GM23338 (cell line): Measurements from ENCODE around the gene CPNE4. TPM values are rescaled to one million over a fixed set of nuclear protein-coding genes. Genes with fewer than 3 reads are reported as not detected.

Source experiments
- ATAC-seq: fragments of 200-7000 bp; cut with Tn5 transposase; 3 replicates; pipeline ENCODE4 v1.9.1; 2020
- DNase-seq: peaks from one replicate; pipeline ENCODE4 v3.0.0-alpha.2; 2015; ENCODE audit warnings: low spot score
- H2AFZ ChIP-seq: fragments of 200-600 bp; sonication (generic); 2 replicates; pipeline ENCODE4 v1.8.0; 2016; ENCODE audit warnings: antibody characterized with exemption, mild to moderate bottlenecking, moderate library complexity
- H3F3A ChIP-seq: fragments of 200-600 bp; sonication (generic); replicated peaks from 2 replicates; pipeline ENCODE4 v1.8.0; 2017; ENCODE audit warnings: antibody characterized with exemption, mixed run types, low read depth
- H3K27ac ChIP-seq: fragments of 200-600 bp; sonication (generic); 2 replicates; pipeline ENCODE4 v1.6.1; 2016; ENCODE audit warnings: low read depth
- H3K27me3 ChIP-seq: fragments of 200-600 bp; sonication (generic); 2 replicates; pipeline ENCODE4 v1.8.0; 2016; ENCODE audit warnings: mild to moderate bottlenecking, mixed run types, moderate library complexity; ENCODE audit not compliant: insufficient read depth
- H3K36me3 ChIP-seq: fragments of 200-600 bp; sonication (generic); 2 replicates; pipeline ENCODE4 v1.8.0; 2016; ENCODE audit warnings: mild to moderate bottlenecking; ENCODE audit not compliant: insufficient read depth
- H3K4me1 ChIP-seq: fragments of 200-600 bp; sonication (generic); 2 replicates; pipeline ENCODE4 v1.8.0; 2016; ENCODE audit warnings: mild to moderate bottlenecking, moderate library complexity; ENCODE audit not compliant: insufficient read depth
- H3K4me2 ChIP-seq: fragments of 200-600 bp; sonication (generic); 2 replicates; pipeline ENCODE4 v1.7.1; 2017; ENCODE audit warnings: mixed run types
- H3K4me3 ChIP-seq: fragments of 200-600 bp; sonication (generic); 2 replicates; pipeline ENCODE4 v1.6.1; 2016; ENCODE audit warnings: mixed run types
- H3K79me2 ChIP-seq: fragments of 200-600 bp; sonication (generic); replicated peaks from 2 replicates; pipeline ENCODE4 v1.8.0; 2017; ENCODE audit warnings: mild to moderate bottlenecking; ENCODE audit not compliant: insufficient read depth
- H3K9me2 ChIP-seq: fragments of 200-600 bp; sonication (generic); 2 replicates; pipeline ENCODE4 v1.8.0; 2017; ENCODE audit not compliant: insufficient read depth
- H4K20me1 ChIP-seq: fragments of 200-600 bp; sonication (generic); replicated peaks from 2 replicates; pipeline ENCODE4 v1.8.0; 2017; ENCODE audit warnings: mild to moderate bottlenecking; ENCODE audit not compliant: insufficient read depth
- H3K27ac Mint-ChIP-seq: 2 replicates; pipeline ENCODE4 v1.8.0; 2020; ENCODE audit warnings: inconsistent platforms, mild to moderate bottlenecking, moderate library complexity, mixed read lengths
- H3K27me3 Mint-ChIP-seq: 3 replicates; pipeline ENCODE4 v1.8.0; 2022; ENCODE audit warnings: low read depth, mild to moderate bottlenecking, moderate library complexity, mixed read lengths, inconsistent platforms; ENCODE audit not compliant: insufficient read depth, poor library complexity
- H3K36me3 Mint-ChIP-seq: 3 replicates; pipeline ENCODE4 v1.8.0; 2021; ENCODE audit warnings: low read depth, mild to moderate bottlenecking, inconsistent platforms, moderate library complexity, mixed read lengths
- H3K4me1 Mint-ChIP-seq: 3 replicates; pipeline ENCODE4 v1.8.0; 2020; ENCODE audit warnings: mild to moderate bottlenecking, inconsistent platforms, mixed read lengths
- H3K4me3 Mint-ChIP-seq: 3 replicates; pipeline ENCODE4 v1.8.0; 2021; ENCODE audit warnings: moderate library complexity, mild to moderate bottlenecking, inconsistent platforms, mixed read lengths
- H3K9me3 Mint-ChIP-seq: 3 replicates; pipeline ENCODE4 v1.8.0; 2020; ENCODE audit warnings: moderate library complexity, mild to moderate bottlenecking, inconsistent platforms, mixed read lengths
- CREB1 ChIP-seq: fragments of 250-450 bp; sonication (Bioruptor Pico); IDR thresholded peaks from 2 replicates; pipeline ENCODE4 v1.5.0; 2020; ENCODE audit warnings: low read depth, mild to moderate bottlenecking, moderate library complexity
- CTCF ChIP-seq, 2 experiments: fragments of 200-600 bp in 1 of 2; sonication (generic) in 1 of 2; conservative IDR thresholded peaks; 2 replicates each; pipeline versions ENCODE4 v1.5.1 to v1.6.1; 2016 to 2017; ENCODE audit warnings: antibody characterized with exemption in 2 of 2, low read depth in 2 of 2, mild to moderate bottlenecking in 2 of 2, moderate library complexity in 1 of 2
- EZH2 ChIP-seq: fragments of 200-600 bp; sonication (generic); IDR thresholded peaks from one replicate; pipeline ENCODE4 v1.8.0; 2017; ENCODE audit warnings: antibody characterized with exemption, mild to moderate bottlenecking, low read depth; ENCODE audit not compliant: unreplicated experiment
- EZH2phosphoT487 ChIP-seq: fragments of 200-600 bp; sonication (generic); IDR thresholded peaks from one replicate; pipeline ENCODE4 v1.8.1; 2018; ENCODE audit warnings: antibody characterized with exemption; ENCODE audit not compliant: unreplicated experiment
- JUNB ChIP-seq: IDR thresholded peaks from one replicate; pipeline ENCODE4 v1.6.1; 2016; ENCODE audit warnings: antibody characterized with exemption; ENCODE audit not compliant: unreplicated experiment
- NANOG ChIP-seq: IDR thresholded peaks from 2 replicates; pipeline ENCODE4 v1.6.1; 2016; ENCODE audit warnings: antibody characterized with exemption, borderline replicate concordance
- POLR2AphosphoS5 ChIP-seq: IDR thresholded peaks from 2 replicates; pipeline ENCODE4 v1.6.1; 2016; ENCODE audit warnings: antibody characterized with exemption, low read depth
- STAT1 ChIP-seq: IDR thresholded peaks from one replicate; pipeline ENCODE4 v1.6.1; 2016; ENCODE audit warnings: antibody characterized with exemption; ENCODE audit not compliant: unreplicated experiment
- ZNF114 ChIP-seq: fragments of 250-450 bp; sonication (Bioruptor Pico); IDR thresholded peaks from 2 replicates; pipeline ENCODE4 v1.5.0; 2020; ENCODE audit warnings: mild to moderate bottlenecking, moderate library complexity
- ZNF331 ChIP-seq: fragments of 250-450 bp; sonication (Bioruptor Pico); IDR thresholded peaks from 2 replicates; pipeline ENCODE4 v1.5.0; 2020; ENCODE audit warnings: low read depth, mild to moderate bottlenecking, moderate library complexity
- polyA plus RNA-seq: library from polyadenylated mRNA; unstranded; fragments of >200 nt; fragmentation: Nextera tagmentation; extraction: Ambion mirVana; gene quantifications from 2 replicates; pipeline ENCODE4 v1.2.1, GENCODE V29; 2016
- total RNA-seq: library from RNA; depleted of rRNA; stranded (reverse); fragments of >200 nt; shearing (Covaris generic); gene quantifications from 2 replicates; pipeline ENCODE4 v1.2.3, GENCODE V29; 2014
- TF ChIP-seq, protein P1 (sequence below): IDR thresholded peaks from 2 replicates; pipeline ENCODE4 v1.6.1; 2016; ENCODE audit warnings: antibody characterized with exemption
- TF ChIP-seq, protein P2 (sequence below): fragments of 250-450 bp; sonication (Bioruptor Pico); IDR thresholded peaks from 2 replicates; pipeline ENCODE4 v1.5.0; 2020; ENCODE audit warnings: mild to moderate bottlenecking, moderate library complexity
- TF ChIP-seq, protein P3 (sequence below): IDR thresholded peaks from one replicate; pipeline ENCODE4 v1.6.1; 2018; ENCODE audit warnings: antibody characterized with exemption; ENCODE audit not compliant: unreplicated experiment

The CPNE4 gene
- total and polyA plus RNA-seq, 2 experiments from 2014 or later, result 2.0 to 6.5 TPM

DNA sequence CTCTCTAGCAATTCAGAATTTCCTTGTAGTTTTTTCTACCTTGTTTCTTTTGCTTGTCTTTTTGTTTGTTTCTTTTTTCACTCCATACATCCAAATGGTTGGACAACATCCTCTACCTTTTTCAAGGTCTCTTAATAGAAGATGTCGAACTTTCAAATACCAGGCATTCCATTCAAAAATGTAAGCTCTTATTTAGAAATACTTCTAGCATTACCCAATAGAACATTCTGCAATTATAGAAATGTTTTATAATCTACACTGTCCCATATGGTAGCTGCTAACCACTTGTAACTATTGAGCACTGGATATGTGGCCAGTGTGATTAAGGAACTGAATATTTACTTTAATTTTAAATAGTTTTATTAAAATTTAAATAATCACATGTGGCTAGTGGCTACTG, 335.8 kb downstream of the CPNE4 start:
- no peaks in the 10 kb centered on the region for H3K9me3 Mint-ChIP-seq

More for the DNA sequence above, 335.8 kb downstream of the CPNE4 start:
- Histone ChIP-seq H2AFZ (no peak overlapping the region), H4K20me1 (no peaks in the 10 kb centered on the region), H3K4me2 (no peak overlapping the region), H3K4me1 (peaks cover 8% of the 10 kb centered on the region), H3K79me2 (no peaks in the 10 kb centered on the region), H3K4me3 (no peak overlapping the region), H3K27ac (no peak overlapping the region), H3K9me2 (peaks cover 10% of the 10 kb centered on the region), H3K27me3 (no peaks in the 10 kb centered on the region), H3F3A (no peaks in the 10 kb centered on the region), H3K36me3 (no peaks in the 10 kb centered on the region)
- DNase-seq, result no peak
- no peaks in the 10 kb centered on the region for H3K36me3 Mint-ChIP-seq
- no peak overlapping the region for H3K27ac Mint-ChIP-seq
- no peaks in the 10 kb centered on the region for H3K27me3 Mint-ChIP-seq
- TF ChIP-seq CTCF (conservative IDR thresholded peaks at IDR 0.05; ENCODE audit: low read depth in 2 of 2), result no peak
- TF ChIP-seq, protein P1, sequence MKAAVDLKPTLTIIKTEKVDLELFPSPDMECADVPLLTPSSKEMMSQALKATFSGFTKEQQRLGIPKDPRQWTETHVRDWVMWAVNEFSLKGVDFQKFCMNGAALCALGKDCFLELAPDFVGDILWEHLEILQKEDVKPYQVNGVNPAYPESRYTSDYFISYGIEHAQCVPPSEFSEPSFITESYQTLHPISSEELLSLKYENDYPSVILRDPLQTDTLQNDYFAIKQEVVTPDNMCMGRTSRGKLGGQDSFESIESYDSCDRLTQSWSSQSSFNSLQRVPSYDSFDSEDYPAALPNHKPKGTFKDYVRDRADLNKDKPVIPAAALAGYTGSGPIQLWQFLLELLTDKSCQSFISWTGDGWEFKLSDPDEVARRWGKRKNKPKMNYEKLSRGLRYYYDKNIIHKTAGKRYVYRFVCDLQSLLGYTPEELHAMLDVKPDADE, result no peak
- no peak for TF ChIP-seq POLR2AphosphoS5
- no peak for TF ChIP-seq EZH2
- TF ChIP-seq NANOG, result no peak
- no peak for TF ChIP-seq CREB1 (CRISPR knock-in tag)
- no peak for TF ChIP-seq ZNF331 (CRISPR knock-in tag)
- TF ChIP-seq, protein P2, sequence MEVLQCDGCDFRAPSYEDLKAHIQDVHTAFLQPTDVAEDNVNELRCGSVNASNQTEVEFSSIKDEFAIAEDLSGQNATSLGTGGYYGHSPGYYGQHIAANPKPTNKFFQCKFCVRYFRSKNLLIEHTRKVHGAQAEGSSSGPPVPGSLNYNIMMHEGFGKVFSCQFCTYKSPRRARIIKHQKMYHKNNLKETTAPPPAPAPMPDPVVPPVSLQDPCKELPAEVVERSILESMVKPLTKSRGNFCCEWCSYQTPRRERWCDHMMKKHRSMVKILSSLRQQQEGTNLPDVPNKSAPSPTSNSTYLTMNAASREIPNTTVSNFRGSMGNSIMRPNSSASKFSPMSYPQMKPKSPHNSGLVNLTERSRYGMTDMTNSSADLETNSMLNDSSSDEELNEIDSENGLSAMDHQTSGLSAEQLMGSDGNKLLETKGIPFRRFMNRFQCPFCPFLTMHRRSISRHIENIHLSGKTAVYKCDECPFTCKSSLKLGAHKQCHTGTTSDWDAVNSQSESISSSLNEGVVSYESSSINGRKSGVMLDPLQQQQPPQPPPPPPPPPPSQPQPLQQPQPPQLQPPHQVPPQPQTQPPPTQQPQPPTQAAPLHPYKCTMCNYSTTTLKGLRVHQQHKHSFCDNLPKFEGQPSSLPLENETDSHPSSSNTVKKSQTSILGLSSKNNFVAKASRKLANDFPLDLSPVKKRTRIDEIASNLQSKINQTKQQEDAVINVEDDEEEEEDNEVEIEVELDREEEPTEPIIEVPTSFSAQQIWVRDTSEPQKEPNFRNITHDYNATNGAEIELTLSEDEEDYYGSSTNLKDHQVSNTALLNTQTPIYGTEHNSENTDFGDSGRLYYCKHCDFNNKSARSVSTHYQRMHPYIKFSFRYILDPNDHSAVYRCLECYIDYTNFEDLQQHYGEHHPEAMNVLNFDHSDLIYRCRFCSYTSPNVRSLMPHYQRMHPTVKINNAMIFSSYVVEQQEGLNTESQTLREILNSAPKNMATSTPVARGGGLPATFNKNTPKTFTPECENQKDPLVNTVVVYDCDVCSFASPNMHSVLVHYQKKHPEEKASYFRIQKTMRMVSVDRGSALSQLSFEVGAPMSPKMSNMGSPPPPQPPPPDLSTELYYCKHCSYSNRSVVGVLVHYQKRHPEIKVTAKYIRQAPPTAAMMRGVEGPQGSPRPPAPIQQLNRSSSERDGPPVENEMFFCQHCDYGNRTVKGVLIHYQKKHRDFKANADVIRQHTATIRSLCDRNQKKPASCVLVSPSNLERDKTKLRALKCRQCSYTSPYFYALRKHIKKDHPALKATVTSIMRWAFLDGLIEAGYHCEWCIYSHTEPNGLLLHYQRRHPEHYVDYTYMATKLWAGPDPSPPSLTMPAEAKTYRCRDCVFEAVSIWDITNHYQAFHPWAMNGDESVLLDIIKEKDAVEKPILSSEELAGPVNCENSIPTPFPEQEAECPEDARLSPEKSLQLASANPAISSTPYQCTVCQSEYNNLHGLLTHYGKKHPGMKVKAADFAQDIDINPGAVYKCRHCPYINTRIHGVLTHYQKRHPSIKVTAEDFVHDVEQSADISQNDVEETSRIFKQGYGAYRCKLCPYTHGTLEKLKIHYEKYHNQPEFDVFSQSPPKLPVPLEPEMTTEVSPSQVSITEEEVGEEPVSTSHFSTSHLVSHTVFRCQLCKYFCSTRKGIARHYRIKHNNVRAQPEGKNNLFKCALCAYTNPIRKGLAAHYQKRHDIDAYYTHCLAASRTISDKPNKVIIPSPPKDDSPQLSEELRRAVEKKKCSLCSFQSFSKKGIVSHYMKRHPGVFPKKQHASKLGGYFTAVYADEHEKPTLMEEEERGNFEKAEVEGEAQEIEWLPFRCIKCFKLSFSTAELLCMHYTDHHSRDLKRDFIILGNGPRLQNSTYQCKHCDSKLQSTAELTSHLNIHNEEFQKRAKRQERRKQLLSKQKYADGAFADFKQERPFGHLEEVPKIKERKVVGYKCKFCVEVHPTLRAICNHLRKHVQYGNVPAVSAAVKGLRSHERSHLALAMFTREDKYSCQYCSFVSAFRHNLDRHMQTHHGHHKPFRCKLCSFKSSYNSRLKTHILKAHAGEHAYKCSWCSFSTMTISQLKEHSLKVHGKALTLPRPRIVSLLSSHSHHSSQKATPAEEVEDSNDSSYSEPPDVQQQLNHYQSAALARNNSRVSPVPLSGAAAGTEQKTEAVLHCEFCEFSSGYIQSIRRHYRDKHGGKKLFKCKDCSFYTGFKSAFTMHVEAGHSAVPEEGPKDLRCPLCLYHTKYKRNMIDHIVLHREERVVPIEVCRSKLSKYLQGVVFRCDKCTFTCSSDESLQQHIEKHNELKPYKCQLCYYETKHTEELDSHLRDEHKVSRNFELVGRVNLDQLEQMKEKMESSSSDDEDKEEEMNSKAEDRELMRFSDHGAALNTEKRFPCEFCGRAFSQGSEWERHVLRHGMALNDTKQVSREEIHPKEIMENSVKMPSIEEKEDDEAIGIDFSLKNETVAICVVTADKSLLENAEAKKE, result no peak
- no peak for TF ChIP-seq STAT1
- TF ChIP-seq, protein P3, sequence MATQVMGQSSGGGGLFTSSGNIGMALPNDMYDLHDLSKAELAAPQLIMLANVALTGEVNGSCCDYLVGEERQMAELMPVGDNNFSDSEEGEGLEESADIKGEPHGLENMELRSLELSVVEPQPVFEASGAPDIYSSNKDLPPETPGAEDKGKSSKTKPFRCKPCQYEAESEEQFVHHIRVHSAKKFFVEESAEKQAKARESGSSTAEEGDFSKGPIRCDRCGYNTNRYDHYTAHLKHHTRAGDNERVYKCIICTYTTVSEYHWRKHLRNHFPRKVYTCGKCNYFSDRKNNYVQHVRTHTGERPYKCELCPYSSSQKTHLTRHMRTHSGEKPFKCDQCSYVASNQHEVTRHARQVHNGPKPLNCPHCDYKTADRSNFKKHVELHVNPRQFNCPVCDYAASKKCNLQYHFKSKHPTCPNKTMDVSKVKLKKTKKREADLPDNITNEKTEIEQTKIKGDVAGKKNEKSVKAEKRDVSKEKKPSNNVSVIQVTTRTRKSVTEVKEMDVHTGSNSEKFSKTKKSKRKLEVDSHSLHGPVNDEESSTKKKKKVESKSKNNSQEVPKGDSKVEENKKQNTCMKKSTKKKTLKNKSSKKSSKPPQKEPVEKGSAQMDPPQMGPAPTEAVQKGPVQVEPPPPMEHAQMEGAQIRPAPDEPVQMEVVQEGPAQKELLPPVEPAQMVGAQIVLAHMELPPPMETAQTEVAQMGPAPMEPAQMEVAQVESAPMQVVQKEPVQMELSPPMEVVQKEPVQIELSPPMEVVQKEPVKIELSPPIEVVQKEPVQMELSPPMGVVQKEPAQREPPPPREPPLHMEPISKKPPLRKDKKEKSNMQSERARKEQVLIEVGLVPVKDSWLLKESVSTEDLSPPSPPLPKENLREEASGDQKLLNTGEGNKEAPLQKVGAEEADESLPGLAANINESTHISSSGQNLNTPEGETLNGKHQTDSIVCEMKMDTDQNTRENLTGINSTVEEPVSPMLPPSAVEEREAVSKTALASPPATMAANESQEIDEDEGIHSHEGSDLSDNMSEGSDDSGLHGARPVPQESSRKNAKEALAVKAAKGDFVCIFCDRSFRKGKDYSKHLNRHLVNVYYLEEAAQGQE, result no peak
- TF ChIP-seq EZH2phosphoT487, result no peak
- no peak for TF ChIP-seq ZNF114
- no peak for TF ChIP-seq JUNB
- no peak overlapping the region for H3K4me3 Mint-ChIP-seq
- ATAC-seq, result no peak
- peaks cover 2% of the 10 kb centered on the region; the same call in 1 of the 3 replicates for H3K4me1 Mint-ChIP-seq
